Naive thymus-derived CD4-positive, alpha-beta T cell (primary cell): ENCODE measurements around the gene ADA. TPM values are rescaled to one million over a fixed set of nuclear protein-coding genes. Genes with fewer than 3 reads are reported as not detected.

Experiments used
- ATAC-seq: fragments of 150-1000 bp; cut with Tn5 transposase; 2 replicates; pipeline ENCODE4 v1.10.0; 2021; ENCODE audit warnings: mild to moderate bottlenecking, moderate library complexity
- CTCF ChIA-PET: fragments of 350-600 bp; sonication (Branson Sonifier 250); formaldehyde crosslinking; loops from one replicate; lab custom pipeline; 2021; ENCODE audit warnings: antibody characterized with exemption; lab: Charles Lee
- POLR2A ChIA-PET: fragments of 350-600 bp; sonication (Branson Sonifier 250); formaldehyde crosslinking; loops from one replicate; lab custom pipeline; 2021; ENCODE audit warnings: antibody characterized with exemption, inconsistent platforms; lab: Charles Lee
- DNase-seq, 9 donors: peaks; one replicate each; pipeline versions ENCODE4 v3.0.0 to v3.0.0-alpha.2; 2020 to 2022; ENCODE audit warnings: mixed read lengths in 1 of 9
- H3K27ac ChIP-seq: one replicate; pipeline ENCODE4 v1.7.0; 2013; ENCODE audit warnings: mild to moderate bottlenecking, low read depth, low read length, moderate library complexity
- H3K27me3 ChIP-seq, 2 donors: one replicate each; pipeline ENCODE4 v1.7.0; 2013; ENCODE audit warnings: low read length in 2 of 2, mild to moderate bottlenecking in 2 of 2, moderate library complexity in 2 of 2; ENCODE audit not compliant: control insufficient read depth in 2 of 2, insufficient read depth in 2 of 2
- H3K36me3 ChIP-seq, 3 experiments: 1 replicate in 2 of 3; 2 replicates in 1 of 3; pipeline ENCODE4 v1.7.0; 2013; ENCODE audit warnings: low read length in 3 of 3, mild to moderate bottlenecking in 3 of 3, moderate library complexity in 1 of 3; ENCODE audit not compliant: insufficient read depth in 3 of 3, control insufficient read depth in 2 of 3
- H3K4me1 ChIP-seq, 2 donors: one replicate each; pipeline ENCODE4 v1.7.0; 2013; ENCODE audit warnings: low read length in 2 of 2, mild to moderate bottlenecking in 2 of 2, moderate library complexity in 1 of 2; ENCODE audit not compliant: control insufficient read depth in 2 of 2, insufficient read depth in 2 of 2
- H3K4me3 ChIP-seq: 2 replicates; pipeline ENCODE4 v1.7.0; 2013; ENCODE audit warnings: mild to moderate bottlenecking, low read length
- H3K9me3 ChIP-seq, 3 experiments: 1 replicate in 2 of 3; 2 replicates in 1 of 3; pipeline ENCODE4 v1.7.0; 2013; ENCODE audit warnings: low read length in 3 of 3; ENCODE audit not compliant: control insufficient read depth in 2 of 3
- H3K27ac Mint-ChIP-seq, 9 donors: one replicate each; pipeline ENCODE4 v1.8.0; 2020 to 2022; ENCODE audit warnings: mixed read lengths in 9 of 9, mild to moderate bottlenecking in 8 of 9, moderate library complexity in 5 of 9, inconsistent platforms in 2 of 9
- H3K27me3 Mint-ChIP-seq, 5 donors: one replicate each; pipeline ENCODE4 v1.8.0; 2021 to 2022; ENCODE audit warnings: mixed read lengths in 5 of 5, mild to moderate bottlenecking in 1 of 5
- H3K36me3 Mint-ChIP-seq, 5 donors: one replicate each; pipeline ENCODE4 v1.8.0; 2020 to 2022; ENCODE audit warnings: mixed read lengths in 5 of 5, mild to moderate bottlenecking in 3 of 5, inconsistent platforms in 1 of 5
- H3K4me1 Mint-ChIP-seq, 7 donors: one replicate each; pipeline ENCODE4 v1.8.0; 2020 to 2022; ENCODE audit warnings: mixed read lengths in 7 of 7, mild to moderate bottlenecking in 3 of 7, inconsistent platforms in 1 of 7
- H3K4me3 Mint-ChIP-seq, 10 donors: one replicate each; pipeline ENCODE4 v1.8.0; 2020 to 2022; ENCODE audit warnings: mild to moderate bottlenecking in 10 of 10, mixed read lengths in 10 of 10, moderate library complexity in 6 of 10, inconsistent platforms in 2 of 10
- H3K9me3 Mint-ChIP-seq, 11 donors: one replicate each; pipeline ENCODE4 v1.8.0; 2020 to 2022; ENCODE audit warnings: mixed read lengths in 11 of 11, mild to moderate bottlenecking in 4 of 11, inconsistent platforms in 1 of 11, moderate library complexity in 1 of 11
- intact Hi-C, 2 donors: fragments of 100-400 bp; cut with micrococcal nuclease; formaldehyde crosslinking; loops; one replicate each; pipeline ENCODE4 v1.15.1; 2023
- polyA plus RNA-seq, 2 donors: library from polyadenylated mRNA; unstranded; fragments of 300-500 nt; fragmentation: Illumina TruSeq; gene quantifications; one replicate each; pipeline ENCODE4 v1.2.3, GENCODE V29; 2021
- total RNA-seq, 6 experiments: library from RNA in 5 of 6; stranded (reverse) in 5 of 6; gene quantifications; 1 replicate in 5 of 6; 2 replicates in 1 of 6; pipeline ENCODE4 v1.2.3 and lab custom pipeline; 2021 to 2026

The ADA gene
- total and polyA plus RNA-seq, 7 experiments from 2014 or later = 26.1 to 103 (median 35.2) TPM

- H3K27ac Mint-ChIP-seq = peak overlapping the region in 1 of 9 donors; percentile 36
- peaks cover 10 to 34% (median 25%) of the 10 kb centered on the region in 7 donors for H3K4me1 Mint-ChIP-seq
- no peaks in the 10 kb centered on the region for H3K27me3 Mint-ChIP-seq
- intact Hi-C loops = no loop called here
- no peak overlapping the region for H3K4me3 Mint-ChIP-seq
- H3K4me3 ChIP-seq = no peak overlapping the region
- no peak overlapping the region for H3K27ac ChIP-seq
- ChIA-PET CTCF (no interaction called here), POLR2A (interaction anchor here (10.9 kb wide), 1 partner anchor 24 kb away, joined by 122 read pairs; the partner anchor contains the start of gene ADA)
- no peaks in the 10 kb centered on the region for H3K27me3 ChIP-seq
- ATAC-seq = no peak
- H3K9me3 ChIP-seq = peaks cover 0 to 7% (median 0%) of the 10 kb centered on the region in 3 experiments
- no peak for DNase-seq
- H3K36me3 Mint-ChIP-seq = peaks cover 25 to 79% (median 57%) of the 10 kb centered on the region in 5 donors
- peaks cover 0 to 19% of the 10 kb centered on the region in 2 donors for H3K4me1 ChIP-seq
- H3K9me3 Mint-ChIP-seq = peaks cover 0 to 7% (median 0%) of the 10 kb centered on the region in 11 donors
- peaks cover 5 to 84% (median 18%) of the 10 kb centered on the region in 3 experiments for H3K36me3 ChIP-seq
Observed at GRCh38 chr20:44622501-44623270, 28.8 kb downstream of the ADA start.

- H3K4me1 Mint-ChIP-seq = peaks cover 17 to 42% (median 29%) of the 10 kb centered on the region in 7 donors
- Histone ChIP-seq H3K9me3 (peaks cover 0 to 7% (median 0%) of the 10 kb centered on the region in 3 experiments), H3K4me3 (no peak overlapping the region), H3K4me1 (peaks cover 0 to 26% of the 10 kb centered on the region in 2 donors), H3K27ac (no peak overlapping the region), H3K36me3 (peaks cover 5 to 78% (median 18%) of the 10 kb centered on the region in 3 experiments), H3K27me3 (no peaks in the 10 kb centered on the region)
- H3K4me3 Mint-ChIP-seq = no peak overlapping the region
- intact Hi-C loops = no loop called here
- ATAC-seq = no peak
- DNase-seq = no peak
- H3K36me3 Mint-ChIP-seq = peaks cover 25 to 72% (median 55%) of the 10 kb centered on the region in 5 donors
- peak overlapping the region in 6 of 9 donors; percentile 20 to 88 (median 60) for H3K27ac Mint-ChIP-seq
- CTCF ChIA-PET = no interaction called here
- no peaks in the 10 kb centered on the region for H3K27me3 Mint-ChIP-seq
- POLR2A ChIA-PET = interaction anchor here (10.9 kb wide), 1 partner anchor 25 kb away, joined by 122 read pairs; the partner anchor contains the start of gene ADA
- H3K9me3 Mint-ChIP-seq = peaks cover 0 to 7% (median 0%) of the 10 kb centered on the region in 11 donors
Observed at GRCh38 chr20:44621939-44622338, 29.6 kb downstream of the ADA start.

GRCh38 chr20:44621325-44621724 lies 30.2 kb downstream of the ADA start:
- POLR2A ChIA-PET = interaction anchor here (10.9 kb wide), 1 partner anchor 26 kb away, joined by 122 read pairs; the partner anchor contains the start of gene ADA
- Mint-ChIP-seq H3K27ac (peak overlapping the region in 7 of 9 donors; percentile 20 to 88 (median 68)), H3K36me3 (peaks cover 25 to 66% (median 50%) of the 10 kb centered on the region in 5 donors)

GRCh38 chr20:44620030-44620429 lies 31.5 kb downstream of the ADA start:
- no peaks in the 10 kb centered on the region for H3K27me3 Mint-ChIP-seq
- H3K4me1 Mint-ChIP-seq = peaks cover 30 to 59% (median 45%) of the 10 kb centered on the region in 7 donors
- peak overlapping the region; percentile 19 to 96 (median 83) for H3K27ac Mint-ChIP-seq
- peaks cover 21 to 57% (median 46%) of the 10 kb centered on the region in 5 donors for H3K36me3 Mint-ChIP-seq
- ATAC-seq = no peak
- Histone ChIP-seq H3K9me3 (peaks cover 0 to 7% (median 0%) of the 10 kb centered on the region in 3 experiments), H3K4me3 (no peak overlapping the region), H3K27ac (no peak overlapping the region), H3K27me3 (no peaks in the 10 kb centered on the region), H3K4me1 (peaks cover 5 to 45% of the 10 kb centered on the region in 2 donors), H3K36me3 (peaks cover 5 to 67% (median 18%) of the 10 kb centered on the region in 3 experiments)
- ChIA-PET CTCF (no interaction called here), POLR2A (interaction anchor here (10.9 kb wide), 1 partner anchor 27 kb away, joined by 122 read pairs; the partner anchor contains the start of gene ADA)
- H3K4me3 Mint-ChIP-seq = no peak overlapping the region
- intact Hi-C loops = no loop called here
- no peak for DNase-seq
- peaks cover 0 to 7% (median 0%) of the 10 kb centered on the region in 11 donors for H3K9me3 Mint-ChIP-seq

More at GRCh38 chr20:44621325-44621724, 30.2 kb downstream of the ADA start:
- Mint-ChIP-seq H3K4me1 (peaks cover 20 to 46% (median 33%) of the 10 kb centered on the region in 7 donors), H3K9me3 (peaks cover 0 to 7% (median 0%) of the 10 kb centered on the region in 11 donors), H3K27me3 (no peaks in the 10 kb centered on the region), H3K4me3 (no peak overlapping the region)
- intact Hi-C loops = no loop called here
- peaks cover 5 to 78% (median 18%) of the 10 kb centered on the region in 3 experiments for H3K36me3 ChIP-seq
- DNase-seq (no peak), ATAC-seq (no peak)
- no peak overlapping the region for H3K4me3 ChIP-seq
- peaks cover 0 to 32% of the 10 kb centered on the region in 2 donors for H3K4me1 ChIP-seq
- H3K27ac ChIP-seq = no peak overlapping the region
- CTCF ChIA-PET = no interaction called here
- H3K27me3 ChIP-seq = no peaks in the 10 kb centered on the region
- peaks cover 0 to 7% (median 0%) of the 10 kb centered on the region in 3 experiments for H3K9me3 ChIP-seq

GRCh38 chr20:44619294-44619693 lies 32.2 kb downstream of the ADA start:
- intact Hi-C loops = loop anchor here (2.0 to 10.0 kb wide), 2 partner anchors 32 to 116 kb away; partner anchors contain the start of gene ADA (in 1 of the 2)
- ChIA-PET POLR2A (interaction anchor here (0.6 to 10.9 kb wide), 6 partner anchors 9 to 97 kb away, joined by 3 to 122 read pairs (median 4); partner anchors contain the start of genes ADA and SERINC3), CTCF (interaction anchor here (1.1 to 1.5 kb wide), 3 partner anchors 9 to 64 kb away, joined by 3 to 8 read pairs (median 4); no protein-coding TSS in a partner anchor)
- Histone ChIP-seq H3K27ac (peak overlapping the region; percentile 59), H3K9me3 (peaks cover 0 to 7% (median 0%) of the 10 kb centered on the region in 3 experiments), H3K4me1 (peaks cover 9 to 52% of the 10 kb centered on the region in 2 donors), H3K4me3 (no peak overlapping the region), H3K27me3 (no peaks in the 10 kb centered on the region), H3K36me3 (peaks cover 2 to 60% (median 14%) of the 10 kb centered on the region in 3 experiments)
- DNase-seq (no peak), ATAC-seq (no peak)
- peaks cover 18 to 51% (median 42%) of the 10 kb centered on the region in 5 donors for H3K36me3 Mint-ChIP-seq
- H3K27me3 Mint-ChIP-seq = no peaks in the 10 kb centered on the region
- peak overlapping the region in 2 of 10 donors; percentile 48 to 63 for H3K4me3 Mint-ChIP-seq
- peaks cover 0 to 7% (median 0%) of the 10 kb centered on the region in 11 donors for H3K9me3 Mint-ChIP-seq
- H3K4me1 Mint-ChIP-seq = peaks cover 35 to 67% (median 51%) of the 10 kb centered on the region in 7 donors
- H3K27ac Mint-ChIP-seq = peak overlapping the region; percentile 23 to 96 (median 92)

- no peaks in the 10 kb centered on the region for H3K27me3 Mint-ChIP-seq
- H3K4me1 Mint-ChIP-seq = peaks cover 42 to 70% (median 58%) of the 10 kb centered on the region in 7 donors
- peak overlapping the region in 9 of 10 donors; percentile 30 to 66 (median 53) for H3K4me3 Mint-ChIP-seq
- peaks cover 0 to 2% (median 0%) of the 10 kb centered on the region in 11 donors for H3K9me3 Mint-ChIP-seq
- DNase-seq (peak in 7 of 9 donors; percentile 29 to 44 (median 36)), ATAC-seq (peak; percentile 78)
- Histone ChIP-seq H3K4me1 (peaks cover 9 to 52% of the 10 kb centered on the region in 2 donors), H3K4me3 (no peak overlapping the region), H3K9me3 (peaks cover 0 to 6% (median 0%) of the 10 kb centered on the region in 3 experiments), H3K27ac (peak overlapping the region; percentile 59), H3K36me3 (peaks cover 0 to 55% (median 14%) of the 10 kb centered on the region in 3 experiments), H3K27me3 (no peaks in the 10 kb centered on the region)
- H3K36me3 Mint-ChIP-seq = peaks cover 23 to 47% (median 46%) of the 10 kb centered on the region in 5 donors
- ChIA-PET POLR2A (interaction anchor here (0.7 to 10.9 kb wide), 10 partner anchors 8 to 349 kb away, joined by 3 to 122 read pairs (median 4); partner anchors contain the start of genes ADA, SERINC3 and TTPAL), CTCF (interaction anchor here (0.6 to 1.8 kb wide), 8 partner anchors 8 to 401 kb away, joined by 3 to 11 read pairs (median 4); no protein-coding TSS in a partner anchor)
- peak overlapping the region; percentile 43 to 96 (median 92) for H3K27ac Mint-ChIP-seq
- intact Hi-C loops = loop anchor here (1.0 to 10.0 kb wide), 3 partner anchors 25 to 116 kb away; partner anchors contain the start of gene ADA (in 1 of the 2)
Observed at GRCh38 chr20:44618318-44618731, 33.2 kb downstream of the ADA start.
